ENCODE measurements around the gene PJA1.

The PJA1 gene

GRCh38 chrX:69165087-69165651, at the start of gene PJA1:
Gene PJA1, minus strand, starts transcription at chrX:69165453. Its CDS starts 2,380 bp downstream, at chrX:69163073.
- TF ChIP-seq CTCF (IDR thresholded peaks at IDR 0.05; ENCODE audit: borderline replicate concordance, insufficient read depth, low read depth, low read length) = no peak
- H3K4me3 ChIP-seq (ENCODE audit: low read depth, low read length) = peak within 1 kb of the TSS; percentile 68

GRCh38 chrX:69214463-69214862, 49.2 kb upstream of the PJA1 start:
- no peak overlapping the region for H3K4me3 ChIP-seq (ENCODE audit: low read depth, low read length)
- no peak for TF ChIP-seq CTCF (IDR thresholded peaks at IDR 0.05; ENCODE audit: borderline replicate concordance, insufficient read depth, low read depth, low read length)

- no peak for TF ChIP-seq CTCF (IDR thresholded peaks at IDR 0.05; ENCODE audit: borderline replicate concordance, insufficient read depth, low read depth, low read length)
- H3K4me3 ChIP-seq (ENCODE audit: low read depth, low read length) = no peak overlapping the region
Measured at GRCh38 chrX:69211701-69212100, 46.4 kb upstream of the PJA1 start.

- no peak overlapping the region for H3K4me3 ChIP-seq (ENCODE audit: low read depth, low read length)
- no peak for TF ChIP-seq CTCF (IDR thresholded peaks at IDR 0.05; ENCODE audit: borderline replicate concordance, insufficient read depth, low read depth, low read length)
Measured at GRCh38 chrX:69210581-69210980, 45.3 kb upstream of the PJA1 start.

- H3K4me3 ChIP-seq (ENCODE audit: low read depth, low read length) = no peak overlapping the region
- no peak for TF ChIP-seq CTCF (IDR thresholded peaks at IDR 0.05; ENCODE audit: borderline replicate concordance, insufficient read depth, low read depth, low read length)
Measured at GRCh38 chrX:69207216-69207615, 42.0 kb upstream of the PJA1 start.

- H3K4me3 ChIP-seq (ENCODE audit: low read depth, low read length) = no peak overlapping the region
- no peak for TF ChIP-seq CTCF (IDR thresholded peaks at IDR 0.05; ENCODE audit: borderline replicate concordance, insufficient read depth, low read depth, low read length)
Measured at GRCh38 chrX:69203638-69204037, 38.4 kb upstream of the PJA1 start.

GRCh38 chrX:69197690-69198089, 32.4 kb upstream of the PJA1 start:
- TF ChIP-seq CTCF (IDR thresholded peaks at IDR 0.05; ENCODE audit: borderline replicate concordance, insufficient read depth, low read depth, low read length) = no peak
- no peak overlapping the region for H3K4me3 ChIP-seq (ENCODE audit: low read depth, low read length)
